ENCODE data around the gene INTS14. TPM values are rescaled to one million over a fixed set of nuclear protein-coding genes. Genes with fewer than 3 reads are reported as not detected.
A peak's percentile ranks its signal among the peaks of the same experiment; 100 is the strongest.
"Not testable (repeated sequence)": the region's sequence is repeated elsewhere in the genome, so short reads cannot be mapped to it uniquely, and the experiment has no call there.

INTS14 gene
- total RNA-seq, 1 donor from 2014 or later: 49.0 TPM

DNA sequence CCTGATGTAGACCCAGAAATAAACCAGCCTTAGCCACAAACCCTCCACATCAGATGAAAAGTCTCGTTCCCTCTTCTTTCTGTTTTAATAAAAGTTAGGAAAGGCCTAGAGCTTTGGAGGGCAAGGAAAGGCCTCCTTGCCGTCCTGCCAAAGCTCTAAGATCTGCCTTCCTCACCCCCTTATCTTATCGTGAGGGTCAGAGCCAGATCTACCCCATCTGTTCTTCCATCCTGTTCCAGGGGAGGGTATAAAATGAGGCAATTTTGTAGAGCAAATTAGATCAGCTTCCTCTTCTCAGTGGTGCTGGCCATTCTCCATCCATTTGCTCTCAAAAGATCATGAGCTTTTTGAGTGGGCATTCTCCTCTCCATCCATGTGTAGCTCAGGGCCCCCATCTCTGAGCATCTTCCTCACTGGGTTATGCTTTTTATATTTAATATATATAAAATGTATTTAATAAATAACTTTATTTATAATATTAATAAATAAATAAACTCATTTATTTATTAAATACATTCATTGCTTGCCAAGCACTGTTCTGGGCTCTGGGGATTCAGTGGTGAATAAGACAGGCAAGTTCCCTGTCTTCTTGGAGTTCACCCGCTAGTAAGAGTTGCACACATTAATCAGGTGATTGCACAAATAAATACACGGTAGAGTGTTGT, 8.8 kb upstream of the INTS14 start:
- H3K27me3 Mint-ChIP-seq (ENCODE audit: low read depth): no peaks in the 10 kb centered on the region
- no peak for DNase-seq (ENCODE audit: low spot score in 2 of 2, unreplicated experiment in 2 of 2)
- peaks cover 9% of the 10 kb centered on the region for H3K9me3 Mint-ChIP-seq
- H3K4me1 Mint-ChIP-seq: no peaks in the 10 kb centered on the region
- TF ChIP-seq, protein P1, sequence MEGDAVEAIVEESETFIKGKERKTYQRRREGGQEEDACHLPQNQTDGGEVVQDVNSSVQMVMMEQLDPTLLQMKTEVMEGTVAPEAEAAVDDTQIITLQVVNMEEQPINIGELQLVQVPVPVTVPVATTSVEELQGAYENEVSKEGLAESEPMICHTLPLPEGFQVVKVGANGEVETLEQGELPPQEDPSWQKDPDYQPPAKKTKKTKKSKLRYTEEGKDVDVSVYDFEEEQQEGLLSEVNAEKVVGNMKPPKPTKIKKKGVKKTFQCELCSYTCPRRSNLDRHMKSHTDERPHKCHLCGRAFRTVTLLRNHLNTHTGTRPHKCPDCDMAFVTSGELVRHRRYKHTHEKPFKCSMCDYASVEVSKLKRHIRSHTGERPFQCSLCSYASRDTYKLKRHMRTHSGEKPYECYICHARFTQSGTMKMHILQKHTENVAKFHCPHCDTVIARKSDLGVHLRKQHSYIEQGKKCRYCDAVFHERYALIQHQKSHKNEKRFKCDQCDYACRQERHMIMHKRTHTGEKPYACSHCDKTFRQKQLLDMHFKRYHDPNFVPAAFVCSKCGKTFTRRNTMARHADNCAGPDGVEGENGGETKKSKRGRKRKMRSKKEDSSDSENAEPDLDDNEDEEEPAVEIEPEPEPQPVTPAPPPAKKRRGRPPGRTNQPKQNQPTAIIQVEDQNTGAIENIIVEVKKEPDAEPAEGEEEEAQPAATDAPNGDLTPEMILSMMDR (IDR thresholded peaks at IDR 0.05; ENCODE audit: unreplicated experiment): no peak
- no peak overlapping the region for H3K4me3 Mint-ChIP-seq
- H3K27ac Mint-ChIP-seq: no peak overlapping the region
- peaks cover 9% of the 10 kb centered on the region for H3K36me3 Mint-ChIP-seq

DNA sequence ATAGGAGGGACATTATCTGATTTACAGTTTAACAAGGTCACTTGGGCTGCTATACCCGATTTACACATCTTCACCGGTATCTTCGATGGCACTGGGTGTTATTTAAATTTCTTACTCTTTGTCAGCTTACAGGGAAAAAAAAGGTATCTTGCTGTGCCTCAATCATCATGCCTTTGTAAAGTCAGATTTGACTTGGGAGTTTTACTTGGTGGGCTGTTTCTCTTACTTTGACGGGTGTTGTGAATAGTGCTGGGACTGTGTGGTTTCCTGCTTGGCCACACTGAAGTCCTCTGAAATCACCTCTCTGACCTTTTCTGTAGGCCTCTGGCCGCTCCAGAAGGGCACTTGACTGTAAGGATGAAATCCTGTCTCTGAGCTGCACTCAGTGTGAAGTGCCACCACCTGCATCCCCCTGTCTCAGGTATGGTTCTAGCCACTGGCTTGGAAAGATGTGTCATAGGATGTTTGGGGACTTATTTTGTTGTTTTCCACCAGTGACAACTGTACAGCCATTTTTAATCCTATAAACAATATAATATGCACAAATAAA, 7.7 kb upstream of the INTS14 start:
- no peak for DNase-seq (ENCODE audit: low spot score in 2 of 2, unreplicated experiment in 2 of 2)
- no peak overlapping the region for H3K4me3 Mint-ChIP-seq
- H3K9me3 Mint-ChIP-seq: peaks cover 9% of the 10 kb centered on the region
- H3K36me3 Mint-ChIP-seq: peaks cover 3% of the 10 kb centered on the region
- TF ChIP-seq, protein P1 (IDR thresholded peaks at IDR 0.05; ENCODE audit: unreplicated experiment): no peak
- H3K4me1 Mint-ChIP-seq: no peaks in the 10 kb centered on the region
- H3K27me3 Mint-ChIP-seq (ENCODE audit: low read depth): no peaks in the 10 kb centered on the region
- H3K27ac Mint-ChIP-seq: no peak overlapping the region

DNA sequence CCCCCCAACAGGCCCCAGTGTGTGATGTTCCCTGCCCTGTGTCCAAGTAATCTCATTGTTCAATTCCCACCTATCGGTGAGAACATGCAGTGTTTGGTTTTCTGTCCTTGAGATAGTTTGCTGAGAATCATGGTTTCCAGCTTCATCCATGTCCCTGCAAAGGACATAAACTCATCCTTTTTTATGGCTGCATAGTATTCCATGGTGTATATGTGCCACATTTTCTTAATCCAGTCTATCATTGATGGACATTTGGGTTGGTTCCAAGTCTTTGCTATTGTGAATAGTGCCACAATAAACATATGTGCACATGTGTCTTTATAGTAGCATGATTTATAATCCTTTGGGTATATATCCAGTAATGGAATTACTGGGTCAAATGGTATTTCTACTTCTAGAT, 5.0 kb upstream of the INTS14 start:
- H3K27me3 Mint-ChIP-seq (ENCODE audit: low read depth); H3K4me1 Mint-ChIP-seq; H3K9me3 Mint-ChIP-seq; H3K27ac Mint-ChIP-seq; H3K4me3 Mint-ChIP-seq; H3K36me3 Mint-ChIP-seq; DNase-seq (ENCODE audit: low spot score in 2 of 2, unreplicated experiment in 2 of 2): not testable (repeated sequence)

DNA sequence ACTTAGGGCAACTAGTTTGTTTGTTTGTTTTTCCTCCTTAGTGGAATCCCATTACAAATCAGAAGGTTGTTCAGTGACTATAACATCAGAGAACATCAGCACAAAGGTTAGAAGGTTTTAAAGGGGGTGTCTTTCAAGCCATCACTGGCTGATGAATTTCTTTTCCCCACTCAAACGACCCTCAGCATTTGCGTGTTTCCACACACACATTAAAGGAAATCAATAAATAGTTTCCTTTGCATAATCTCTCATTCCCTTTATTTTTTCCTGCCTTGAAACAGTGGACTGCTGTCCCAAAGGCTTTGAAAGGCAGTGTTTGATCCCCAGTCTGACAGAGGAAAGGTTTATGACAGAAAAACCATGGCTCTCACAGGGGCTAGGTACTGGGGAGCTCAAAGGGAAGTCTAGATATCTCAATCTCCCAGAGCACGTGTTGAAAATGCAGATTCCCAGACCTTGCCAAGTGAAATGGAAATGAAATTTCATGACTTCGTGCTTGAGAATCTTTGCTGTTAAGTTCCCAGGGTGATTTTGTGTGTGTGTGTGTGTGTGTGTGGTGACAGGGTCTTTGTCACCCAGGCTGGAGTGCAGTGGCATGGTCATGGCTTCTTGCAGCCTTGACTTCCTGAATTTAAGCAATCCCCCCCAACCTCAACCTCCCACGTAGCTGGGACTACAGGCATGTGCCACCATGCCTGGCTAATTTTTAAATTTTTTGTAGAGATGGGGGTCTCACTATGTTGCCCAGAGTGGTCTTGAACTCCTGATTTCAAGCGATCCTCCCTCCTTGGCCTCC, 2.2 kb upstream of the INTS14 start:
- Mint-ChIP-seq H3K9me3 (peaks cover 9% of the 10 kb centered on the region), H3K27ac (no peak overlapping the region), H3K4me1 (peaks cover 23% of the 10 kb centered on the region), H3K36me3 (peaks cover 3% of the 10 kb centered on the region), H3K4me3 (no peak overlapping the region), H3K27me3 (ENCODE audit: low read depth) (no peaks in the 10 kb centered on the region)
- TF ChIP-seq, protein P1 (IDR thresholded peaks at IDR 0.05; ENCODE audit: unreplicated experiment): no peak
- no peak for DNase-seq (ENCODE audit: low spot score in 2 of 2, unreplicated experiment in 2 of 2)

DNA sequence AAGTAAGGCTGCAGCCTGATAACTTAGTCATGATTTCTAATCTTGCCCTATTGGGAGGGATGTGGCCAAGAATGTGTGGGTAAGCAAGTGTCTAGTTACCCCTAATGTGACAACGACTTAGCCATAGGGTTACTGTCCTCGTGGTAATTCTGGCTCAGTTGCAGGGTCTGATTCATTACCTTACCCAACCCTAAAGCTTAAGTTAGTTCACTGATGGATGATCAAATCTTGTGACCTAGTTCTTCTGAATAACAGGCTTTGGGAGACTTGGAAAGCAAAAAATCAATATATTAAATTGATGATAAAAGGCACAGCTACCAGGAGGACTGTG, 1.6 kb upstream of the INTS14 start:
- peaks cover 3% of the 10 kb centered on the region for H3K36me3 Mint-ChIP-seq
- peaks cover 23% of the 10 kb centered on the region for H3K4me1 Mint-ChIP-seq
- H3K4me3 Mint-ChIP-seq: no peak overlapping the region
- H3K9me3 Mint-ChIP-seq: peaks cover 9% of the 10 kb centered on the region
- TF ChIP-seq, protein P1 (IDR thresholded peaks at IDR 0.05; ENCODE audit: unreplicated experiment): no peak
- no peak for DNase-seq (ENCODE audit: low spot score in 2 of 2, unreplicated experiment in 2 of 2)
- no peaks in the 10 kb centered on the region for H3K27me3 Mint-ChIP-seq (ENCODE audit: low read depth)
- peak overlapping the region; percentile 98 for H3K27ac Mint-ChIP-seq
